Endodermal cell (in vitro differentiated cells): Measurements from ENCODE around the gene GALNT2. TPM values are rescaled to one million over a fixed set of nuclear protein-coding genes. Genes with fewer than 3 reads are reported as not detected.

Source experiments
- DNase-seq: peaks from one replicate; pipeline ENCODE4 v3.0.0-alpha.2; 2017
- H3K27ac ChIP-seq: 2 replicates; pipeline ENCODE4 v1.5.1; 2013; ENCODE audit warnings: mild to moderate bottlenecking, low read depth, low read length, moderate library complexity
- H3K27me3 ChIP-seq: 2 replicates; pipeline ENCODE4 v1.6.1; 2013; ENCODE audit warnings: mild to moderate bottlenecking, low read length, moderate library complexity; ENCODE audit not compliant: insufficient read depth, control insufficient read depth, poor library complexity, severe bottlenecking
- H3K36me3 ChIP-seq: 2 replicates; pipeline ENCODE4 v1.7.0; 2013; ENCODE audit warnings: mild to moderate bottlenecking, low read length, moderate library complexity; ENCODE audit not compliant: control insufficient read depth, insufficient read depth
- H3K4me1 ChIP-seq: one replicate; pipeline ENCODE4 v1.7.0; 2013; ENCODE audit warnings: low read length; ENCODE audit not compliant: control insufficient read depth, insufficient read depth
- H3K4me3 ChIP-seq: 2 replicates; pipeline ENCODE4 v1.5.1; 2013; ENCODE audit warnings: mild to moderate bottlenecking, low read length, moderate library complexity
- H3K9ac ChIP-seq: 2 replicates; pipeline ENCODE4 v1.6.1; 2013; ENCODE audit warnings: mild to moderate bottlenecking, low read length, moderate library complexity; ENCODE audit not compliant: poor library complexity, severe bottlenecking; ENCODE audit errors: extremely low read depth
- H3K9me3 ChIP-seq: 2 replicates; pipeline ENCODE4 v1.6.1; 2013; ENCODE audit warnings: mild to moderate bottlenecking, low read length, moderate library complexity; ENCODE audit not compliant: control insufficient read depth
- H3K27ac Mint-ChIP-seq: 2 replicates; pipeline ENCODE4 v1.8.0; 2020; ENCODE audit warnings: mixed read lengths
- H3K27me3 Mint-ChIP-seq: 2 replicates; pipeline ENCODE4 v1.8.0; 2021; ENCODE audit warnings: mild to moderate bottlenecking, mixed read lengths; ENCODE audit not compliant: insufficient read depth
- H3K36me3 Mint-ChIP-seq: 2 replicates; pipeline ENCODE4 v1.8.0; 2020; ENCODE audit warnings: low read depth, mixed read lengths
- H3K4me1 Mint-ChIP-seq: 2 replicates; pipeline ENCODE4 v1.8.0; 2020; ENCODE audit warnings: mixed read lengths
- H3K4me3 Mint-ChIP-seq: 2 replicates; pipeline ENCODE4 v1.8.0; 2020; ENCODE audit warnings: mild to moderate bottlenecking, moderate library complexity, mixed read lengths
- H3K9me3 Mint-ChIP-seq: 2 replicates; pipeline ENCODE4 v1.8.0; 2020; ENCODE audit warnings: mild to moderate bottlenecking, mixed read lengths
- CTCF ChIP-seq: fragments of 200-600 bp; sonication (generic); conservative IDR thresholded peaks from 2 replicates; pipeline ENCODE4 v1.5.0; 2021; ENCODE audit warnings: antibody characterized with exemption, mild to moderate bottlenecking
- WGBS, 2 experiments: methylation state at CpG; one replicate each; pipeline versions ENCODE4 v1.1.5 to v1.1.7; 2013; ENCODE audit warnings: missing lambda C conversion rate in 2 of 2, mixed read lengths in 1 of 2; ENCODE audit not compliant: insufficient coverage in 1 of 2, insufficient read length in 1 of 2; 5-methylcytosine and 5-hydroxymethylcytosine counted together
- total RNA-seq, 2 donors: library from RNA; stranded (reverse); fragmentation: NEBNext Ultra II Directional in 1 of 2; extraction: Animal tissue kit (Norgen Biotek cat#: 25700) in 1 of 2; gene quantifications; 2 replicates in 1 of 2; 3 replicates in 1 of 2; pipeline ENCODE4 v1.2.1, GENCODE V29; 2021

Gene GALNT2
- total RNA-seq, 2 donors from 2014 or later: 41.6 to 63.5 TPM

- Histone ChIP-seq H3K27me3 (peaks cover 12% of the 10 kb centered on the region), H3K9ac (no peak overlapping the region), H3K27ac (peak overlapping the region; percentile 6), H3K4me3 (no peak overlapping the region), H3K36me3 (no peaks in the 10 kb centered on the region), H3K4me1 (peaks cover 3% of the 10 kb centered on the region), H3K9me3 (no peaks in the 10 kb centered on the region)
- no peak overlapping the region for H3K27ac Mint-ChIP-seq
- no peak overlapping the region for H3K4me3 Mint-ChIP-seq
- H3K9me3 Mint-ChIP-seq: no peaks in the 10 kb centered on the region
- TF ChIP-seq CTCF: no peak
- peaks cover 21% of the 10 kb centered on the region for H3K4me1 Mint-ChIP-seq
- H3K27me3 Mint-ChIP-seq: peaks cover 42% of the 10 kb centered on the region
- peaks cover 2% of the 10 kb centered on the region for H3K36me3 Mint-ChIP-seq
- DNase-seq: peak; percentile 52
- WGBS, 2 experiments: 90 to 92% methylated on average over 9 to 10 of the region's 10 CpGs
Measured at GRCh38 chr1:230125640-230126528, 58.8 kb downstream of the GALNT2 start.

- H3K9me3 Mint-ChIP-seq: no peaks in the 10 kb centered on the region
- Histone ChIP-seq H3K27me3 (peaks cover 12% of the 10 kb centered on the region), H3K36me3 (no peaks in the 10 kb centered on the region), H3K9ac (no peak overlapping the region), H3K4me1 (peaks cover 3% of the 10 kb centered on the region), H3K27ac (no peak overlapping the region), H3K9me3 (no peaks in the 10 kb centered on the region), H3K4me3 (no peak overlapping the region)
- no peak for DNase-seq
- peaks cover 2% of the 10 kb centered on the region for H3K36me3 Mint-ChIP-seq
- no peak overlapping the region for H3K27ac Mint-ChIP-seq
- peaks cover 43% of the 10 kb centered on the region for H3K27me3 Mint-ChIP-seq
- WGBS, 2 experiments: 77 to 91% methylated on average over 12 to 15 of the region's 16 CpGs
- H3K4me3 Mint-ChIP-seq: no peak overlapping the region
- peaks cover 21% of the 10 kb centered on the region for H3K4me1 Mint-ChIP-seq
- no peak for TF ChIP-seq CTCF
Measured at GRCh38 chr1:230126529-230127104, 59.6 kb downstream of the GALNT2 start.

- no peak for TF ChIP-seq CTCF
- H3K27me3 Mint-ChIP-seq: peaks cover 42% of the 10 kb centered on the region
- Histone ChIP-seq H3K36me3 (no peaks in the 10 kb centered on the region), H3K27me3 (peaks cover 12% of the 10 kb centered on the region), H3K9ac (no peak overlapping the region), H3K4me3 (no peak overlapping the region), H3K27ac (no peak overlapping the region), H3K4me1 (peaks cover 3% of the 10 kb centered on the region), H3K9me3 (no peaks in the 10 kb centered on the region)
- no peaks in the 10 kb centered on the region for H3K9me3 Mint-ChIP-seq
- WGBS, 2 experiments: 78 to 87% methylated on average over 19 to 25 of the region's 25 CpGs
- no peak overlapping the region for H3K4me3 Mint-ChIP-seq
- H3K36me3 Mint-ChIP-seq: peaks cover 2% of the 10 kb centered on the region
- peak; percentile 83 for DNase-seq
- peaks cover 21% of the 10 kb centered on the region for H3K4me1 Mint-ChIP-seq
- no peak overlapping the region for H3K27ac Mint-ChIP-seq
Measured at GRCh38 chr1:230127105-230128054, 60.3 kb downstream of the GALNT2 start.
